H9 (cell line): ENCODE measurements around the gene MSI2. TPM values are rescaled to one million over a fixed set of nuclear protein-coding genes. Genes with fewer than 3 reads are reported as not detected.
A peak's percentile ranks its signal among the peaks of the same experiment; 100 is the strongest.

Source experiments
- DNase-seq: peaks from one replicate; pipeline ENCODE4 v3.0.0-alpha.2; 2017
- H2AFZ ChIP-seq: one replicate; pipeline ENCODE4 v1.6.1; 2013; ENCODE audit warnings: mild to moderate bottlenecking, low read length, control low read depth, moderate library complexity
- H2AK5ac ChIP-seq: 2 replicates; pipeline ENCODE4 v1.6.1; 2013; ENCODE audit warnings: low read length, control low read depth, mixed read lengths; ENCODE audit not compliant: insufficient read length
- H2BK120ac ChIP-seq: one replicate; pipeline ENCODE4 v1.6.1; 2013; ENCODE audit warnings: low read depth, mild to moderate bottlenecking, low read length, control low read depth, inconsistent platforms; ENCODE audit not compliant: poor library complexity, severe bottlenecking
- H2BK12ac ChIP-seq: 2 replicates; pipeline ENCODE4 v1.6.1; 2013; ENCODE audit warnings: low read length, control low read depth, mixed read lengths, low read depth; ENCODE audit not compliant: insufficient read length
- H2BK15ac ChIP-seq: 2 replicates; pipeline ENCODE4 v1.6.1; 2013; ENCODE audit warnings: low read depth, low read length, control low read depth
- H2BK20ac ChIP-seq: one replicate; pipeline ENCODE4 v1.6.1; 2013; ENCODE audit warnings: low read depth, mild to moderate bottlenecking, low read length, control low read depth, inconsistent platforms; ENCODE audit not compliant: poor library complexity, severe bottlenecking
- H2BK5ac ChIP-seq: 2 replicates; pipeline ENCODE4 v1.6.1; 2013; ENCODE audit warnings: low read length, control low read depth, mixed read lengths; ENCODE audit not compliant: insufficient read length
- H3K14ac ChIP-seq: 2 replicates; pipeline ENCODE4 v1.6.1; 2013; ENCODE audit warnings: low read length, control low read depth; ENCODE audit not compliant: insufficient read depth
- H3K18ac ChIP-seq: 2 replicates; pipeline ENCODE4 v1.6.1; 2013; ENCODE audit warnings: low read depth, mild to moderate bottlenecking, mixed read lengths, low read length, control low read depth; ENCODE audit not compliant: insufficient read length
- H3K23ac ChIP-seq: 2 replicates; pipeline ENCODE4 v1.6.1; 2013; ENCODE audit warnings: low read length, control low read depth, mixed read lengths, low read depth; ENCODE audit not compliant: insufficient read length
- H3K23me2 ChIP-seq: 2 replicates; pipeline ENCODE4 v1.6.1; 2013; ENCODE audit warnings: low read depth, mild to moderate bottlenecking, mixed read lengths, low read length, control low read depth; ENCODE audit not compliant: insufficient read length, poor library complexity, severe bottlenecking
- H3K27ac ChIP-seq: 2 replicates; pipeline ENCODE4 v1.5.1; 2013; ENCODE audit warnings: low read length, control low read depth, mixed read lengths, low read depth; ENCODE audit not compliant: insufficient read length
- H3K27me3 ChIP-seq: 2 replicates; pipeline ENCODE4 v1.6.1; 2013; ENCODE audit warnings: low read length, control low read depth, inconsistent platforms; ENCODE audit not compliant: insufficient read depth
- H3K4ac ChIP-seq: 2 replicates; pipeline ENCODE4 v1.6.1; 2013; ENCODE audit warnings: low read depth, mild to moderate bottlenecking, control low read depth, inconsistent platforms, low read length, moderate library complexity
- H3K4me1 ChIP-seq: 2 replicates; pipeline ENCODE4 v1.6.1; 2013; ENCODE audit warnings: low read length, control low read depth, inconsistent platforms; ENCODE audit not compliant: insufficient read depth
- H3K4me2 ChIP-seq: 2 replicates; pipeline ENCODE4 v1.6.1; 2013; ENCODE audit warnings: low read length, control low read depth, mixed read lengths; ENCODE audit not compliant: insufficient read length, insufficient read depth
- H3K56ac ChIP-seq: 2 replicates; pipeline ENCODE4 v1.6.1; 2013; ENCODE audit warnings: low read depth, mild to moderate bottlenecking, mixed read lengths, low read length, control low read depth; ENCODE audit not compliant: insufficient read length
- H3K79me1 ChIP-seq: 2 replicates; pipeline ENCODE4 v1.6.1; 2013; ENCODE audit warnings: low read depth, mild to moderate bottlenecking, moderate library complexity, low read length, control low read depth, inconsistent platforms; ENCODE audit not compliant: insufficient read depth, poor library complexity, severe bottlenecking
- H3K79me2 ChIP-seq: 2 replicates; pipeline ENCODE4 v1.6.1; 2013; ENCODE audit warnings: low read length, control low read depth, inconsistent platforms; ENCODE audit not compliant: insufficient read depth
- H3K9ac ChIP-seq: 2 replicates; pipeline ENCODE4 v1.6.1; 2013; ENCODE audit warnings: low read length, control low read depth, mixed read lengths; ENCODE audit not compliant: insufficient read length; ENCODE audit errors: extremely low read depth
- H3K9me3 ChIP-seq: one replicate; pipeline ENCODE4 v1.6.1; 2013; ENCODE audit warnings: low read depth, low read length, inconsistent platforms; ENCODE audit not compliant: control insufficient read depth
- H3T11ph ChIP-seq: one replicate; pipeline ENCODE4 v1.6.1; 2013; ENCODE audit warnings: mild to moderate bottlenecking, low read length, control low read depth, inconsistent platforms
- H4K20me1 ChIP-seq: one replicate; pipeline ENCODE4 v1.6.1; 2013; ENCODE audit not compliant: control insufficient read depth, insufficient read length, insufficient read depth
- H4K5ac ChIP-seq: 2 replicates; pipeline ENCODE4 v1.6.1; 2013; ENCODE audit warnings: low read depth, mild to moderate bottlenecking, mixed read lengths, low read length, control low read depth; ENCODE audit not compliant: insufficient read length
- H4K8ac ChIP-seq: replicated peaks from 2 replicates; pipeline ENCODE4 v1.6.1; 2013; ENCODE audit warnings: low read length, control low read depth, mixed read lengths, low read depth; ENCODE audit not compliant: insufficient read length
- H4K91ac ChIP-seq: 2 replicates; pipeline ENCODE4 v1.6.1; 2013; ENCODE audit warnings: low read depth, mild to moderate bottlenecking, moderate library complexity, mixed read lengths, low read length, control low read depth; ENCODE audit not compliant: insufficient read length
- H3K27ac Mint-ChIP-seq, 3 experiments: 2 replicates in 2 of 3; 3 replicates in 1 of 3; pipeline ENCODE4 v1.8.0; 2020 to 2021; ENCODE audit warnings: mixed read lengths in 3 of 3, mild to moderate bottlenecking in 1 of 3, moderate library complexity in 1 of 3
- H3K27me3 Mint-ChIP-seq: 2 replicates; pipeline ENCODE4 v1.8.0; 2021; ENCODE audit warnings: low read depth, mild to moderate bottlenecking, moderate library complexity, mixed read lengths
- H3K36me3 Mint-ChIP-seq, 3 experiments: 2 replicates in 2 of 3; 3 replicates in 1 of 3; pipeline ENCODE4 v1.8.0; 2020 to 2021; ENCODE audit warnings: low read depth in 3 of 3, mixed read lengths in 3 of 3; ENCODE audit not compliant: insufficient read depth in 1 of 3
- H3K4me1 Mint-ChIP-seq, 2 experiments: 2 replicates each; pipeline ENCODE4 v1.8.0; 2020; ENCODE audit warnings: mixed read lengths in 2 of 2
- H3K4me3 Mint-ChIP-seq, 2 experiments: 2 replicates in 1 of 2; 3 replicates in 1 of 2; pipeline ENCODE4 v1.8.0; 2020 to 2021; ENCODE audit warnings: mild to moderate bottlenecking in 2 of 2, mixed read lengths in 2 of 2, moderate library complexity in 1 of 2
- H3K9me3 Mint-ChIP-seq, 2 experiments: 2 replicates in 1 of 2; 3 replicates in 1 of 2; pipeline ENCODE4 v1.8.0; 2020; ENCODE audit warnings: mild to moderate bottlenecking in 2 of 2, mixed read lengths in 2 of 2, moderate library complexity in 1 of 2
- CTCF ChIP-seq: fragments of 200-600 bp; sonication (generic); conservative IDR thresholded peaks from 3 replicates; pipeline ENCODE4 v1.8.0; 2021; ENCODE audit warnings: antibody characterized with exemption, mild to moderate bottlenecking
- WGBS: extraction: QIAGEN DNeasy Blood & Tissue Kit; methylation state at CpG from one replicate; pipeline ENCODE4 v1.1.7; 2013; ENCODE audit warnings: missing lambda C conversion rate, low lambda C conversion rate, mixed read lengths; ENCODE audit not compliant: insufficient read length; ENCODE audit errors: extremely low coverage; 5-methylcytosine and 5-hydroxymethylcytosine counted together
- total RNA-seq: library from RNA; stranded (reverse); gene quantifications from 2 replicates; pipeline ENCODE4 v1.2.1, GENCODE V29; 2021

Gene MSI2
- total RNA-seq, 1 experiment from 2014 or later: 98.5 TPM

- no peaks in the 10 kb centered on the region for H3K27me3 ChIP-seq
- no peak overlapping the region for H3K23ac ChIP-seq
- H3K14ac ChIP-seq: no peak overlapping the region
- H2BK5ac ChIP-seq: no peak overlapping the region
- no peak for TF ChIP-seq CTCF
- H4K5ac ChIP-seq: no peak overlapping the region
- no peak overlapping the region for H2BK12ac ChIP-seq
- H3K9ac ChIP-seq: no peak overlapping the region
- H2BK20ac ChIP-seq: no peak overlapping the region
- H3K4me2 ChIP-seq: no peak overlapping the region
- H3K79me1 ChIP-seq: no peaks in the 10 kb centered on the region
- no peak overlapping the region for H3K56ac ChIP-seq
- H3K4ac ChIP-seq: no peak overlapping the region
- peak overlapping the region in 1 of 3 experiments; percentile 41; a peak in 2 of 7 replicates for H3K27ac Mint-ChIP-seq
- no peak overlapping the region for H3K4me3 Mint-ChIP-seq
- no peaks in the 10 kb centered on the region for H3K36me3 Mint-ChIP-seq
- no peaks in the 10 kb centered on the region for H3K79me2 ChIP-seq
- H2BK15ac ChIP-seq: no peak overlapping the region
- DNase-seq: no peak
- no peak overlapping the region for H2AK5ac ChIP-seq
- no peaks in the 10 kb centered on the region for H4K20me1 ChIP-seq
- H3K9me3 Mint-ChIP-seq: no peaks in the 10 kb centered on the region
- no peak overlapping the region for H3K27ac ChIP-seq
- H3K4me1 Mint-ChIP-seq: peaks cover 56 to 80% of the 10 kb centered on the region in 2 experiments
- no peaks in the 10 kb centered on the region for H3K27me3 Mint-ChIP-seq
- H2BK120ac ChIP-seq: no peak overlapping the region
- H3T11ph ChIP-seq: no peak overlapping the region
- no CpG with 5 or more reads among the region's 7 CpGs for WGBS
- no peaks in the 10 kb centered on the region for H3K23me2 ChIP-seq
- no peaks in the 10 kb centered on the region for H3K9me3 ChIP-seq
- H3K18ac ChIP-seq: no peak overlapping the region
- peaks cover 9% of the 10 kb centered on the region; the same call in 1 of the 2 replicates for H3K4me1 ChIP-seq
- no peak overlapping the region for H4K91ac ChIP-seq
- no peak overlapping the region for H4K8ac ChIP-seq
- no peak overlapping the region for H2AFZ ChIP-seq
These were observed 288.6 kb downstream of the MSI2 start for GRCh38 chr17:57544834-57545463.
